ENCODE results near the gene FGD3. TPM values are rescaled to one million over a fixed set of nuclear protein-coding genes. Genes with fewer than 3 reads are reported as not detected.

Gene FGD3
- total RNA-seq, 1 donor from 2014 or later, result not detected

DNA sequence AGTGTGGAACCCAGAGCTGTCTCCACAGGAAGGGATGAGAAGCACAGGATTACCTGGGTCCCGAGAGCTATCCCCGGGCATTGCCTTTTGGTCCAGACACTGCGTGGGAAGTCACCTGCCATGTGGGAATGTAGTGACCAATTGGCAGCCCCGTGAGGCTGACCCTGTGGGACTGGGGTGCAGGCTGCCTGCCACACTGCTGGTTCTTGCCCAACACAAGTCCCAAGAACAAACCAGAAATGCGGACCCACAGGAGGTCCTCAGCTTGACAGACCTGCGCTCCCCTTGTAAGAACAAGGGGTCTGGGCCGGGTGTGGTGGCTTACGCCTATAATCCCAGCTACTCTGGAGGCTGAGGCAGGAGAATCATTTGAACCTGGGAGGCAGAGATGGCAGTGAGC is 2.4 kb upstream of the FGD3 start:
- TF ChIP-seq, protein P1, sequence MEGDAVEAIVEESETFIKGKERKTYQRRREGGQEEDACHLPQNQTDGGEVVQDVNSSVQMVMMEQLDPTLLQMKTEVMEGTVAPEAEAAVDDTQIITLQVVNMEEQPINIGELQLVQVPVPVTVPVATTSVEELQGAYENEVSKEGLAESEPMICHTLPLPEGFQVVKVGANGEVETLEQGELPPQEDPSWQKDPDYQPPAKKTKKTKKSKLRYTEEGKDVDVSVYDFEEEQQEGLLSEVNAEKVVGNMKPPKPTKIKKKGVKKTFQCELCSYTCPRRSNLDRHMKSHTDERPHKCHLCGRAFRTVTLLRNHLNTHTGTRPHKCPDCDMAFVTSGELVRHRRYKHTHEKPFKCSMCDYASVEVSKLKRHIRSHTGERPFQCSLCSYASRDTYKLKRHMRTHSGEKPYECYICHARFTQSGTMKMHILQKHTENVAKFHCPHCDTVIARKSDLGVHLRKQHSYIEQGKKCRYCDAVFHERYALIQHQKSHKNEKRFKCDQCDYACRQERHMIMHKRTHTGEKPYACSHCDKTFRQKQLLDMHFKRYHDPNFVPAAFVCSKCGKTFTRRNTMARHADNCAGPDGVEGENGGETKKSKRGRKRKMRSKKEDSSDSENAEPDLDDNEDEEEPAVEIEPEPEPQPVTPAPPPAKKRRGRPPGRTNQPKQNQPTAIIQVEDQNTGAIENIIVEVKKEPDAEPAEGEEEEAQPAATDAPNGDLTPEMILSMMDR (IDR thresholded peaks at IDR 0.05), result no peak
- H3K27me3 Mint-ChIP-seq (ENCODE audit: unreplicated experiment), result peaks cover 26% of the 10 kb centered on the region
- H3K36me3 Mint-ChIP-seq (ENCODE audit: unreplicated experiment), result no peaks in the 10 kb centered on the region
- peaks cover 3% of the 10 kb centered on the region for H3K4me1 Mint-ChIP-seq (ENCODE audit: unreplicated experiment)
- no peak overlapping the region for H3K4me3 Mint-ChIP-seq (ENCODE audit: unreplicated experiment)
- DNase-seq (ENCODE audit: extremely low spot score, unreplicated experiment), result no peak
- no peak overlapping the region for H3K27ac Mint-ChIP-seq (ENCODE audit: unreplicated experiment)
- H3K9me3 Mint-ChIP-seq (ENCODE audit: unreplicated experiment), result no peaks in the 10 kb centered on the region

DNA sequence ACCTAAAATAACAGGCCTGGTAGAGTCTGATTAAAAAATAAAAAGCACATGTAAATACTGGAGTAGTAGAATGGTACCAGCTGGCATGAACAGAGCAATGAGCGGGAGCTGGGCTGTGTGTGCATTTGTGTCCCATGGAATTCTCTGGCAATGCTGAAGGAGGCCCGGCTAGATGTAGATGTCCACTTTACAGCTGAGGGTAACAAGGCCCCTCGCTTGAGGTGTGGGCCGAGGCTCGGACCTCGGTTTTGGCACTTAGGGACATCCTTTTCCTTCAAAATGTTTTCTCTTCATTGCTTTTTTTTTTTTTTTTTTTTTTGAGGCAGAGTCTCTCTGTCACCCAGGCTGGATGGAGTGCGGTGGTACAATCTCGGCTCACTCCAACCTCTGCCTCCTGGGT is 1.5 kb upstream of the FGD3 start:
- Mint-ChIP-seq H3K27me3 (ENCODE audit: unreplicated experiment) (peaks cover 30% of the 10 kb centered on the region), H3K4me1 (ENCODE audit: unreplicated experiment) (peaks cover 3% of the 10 kb centered on the region), H3K36me3 (ENCODE audit: unreplicated experiment) (no peaks in the 10 kb centered on the region), H3K4me3 (ENCODE audit: unreplicated experiment) (no peak overlapping the region), H3K9me3 (ENCODE audit: unreplicated experiment) (no peaks in the 10 kb centered on the region), H3K27ac (ENCODE audit: unreplicated experiment) (no peak overlapping the region)
- TF ChIP-seq, protein P1 (IDR thresholded peaks at IDR 0.05), result no peak
- DNase-seq (ENCODE audit: extremely low spot score, unreplicated experiment), result no peak

GRCh38 chr9:92948038-92948534 is 763 bp downstream of the FGD3 start:
- H3K27me3 Mint-ChIP-seq (ENCODE audit: unreplicated experiment), result peaks cover 39% of the 10 kb centered on the region
- no peaks in the 10 kb centered on the region for H3K9me3 Mint-ChIP-seq (ENCODE audit: unreplicated experiment)
- no peak overlapping the region for H3K27ac Mint-ChIP-seq (ENCODE audit: unreplicated experiment)
- DNase-seq (ENCODE audit: extremely low spot score, unreplicated experiment), result no peak
- no peak overlapping the region for H3K4me3 Mint-ChIP-seq (ENCODE audit: unreplicated experiment)
- H3K4me1 Mint-ChIP-seq (ENCODE audit: unreplicated experiment), result peaks cover 3% of the 10 kb centered on the region
- TF ChIP-seq, protein P1 (IDR thresholded peaks at IDR 0.05), result no peak
- no peaks in the 10 kb centered on the region for H3K36me3 Mint-ChIP-seq (ENCODE audit: unreplicated experiment)

DNA sequence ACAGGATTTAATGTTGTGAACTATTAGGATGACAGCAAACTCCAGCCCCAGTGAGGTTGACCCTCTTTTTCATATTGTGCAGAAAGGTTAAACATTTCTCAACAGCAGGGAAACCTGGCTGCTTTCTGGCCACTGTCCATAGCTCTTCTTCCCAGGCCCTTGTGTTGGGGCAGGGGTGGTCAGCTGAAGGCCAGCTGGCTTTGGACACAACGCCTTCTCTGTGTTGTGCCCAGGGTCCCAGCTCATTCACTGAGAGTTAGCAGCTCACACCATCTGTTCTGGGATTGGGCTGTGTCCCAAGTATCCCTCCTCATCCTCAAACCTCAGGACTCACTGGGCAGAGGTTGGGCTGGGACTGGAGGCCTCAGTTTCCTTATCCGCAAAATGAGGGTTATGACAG is 1.3 kb downstream of the FGD3 start:
- Mint-ChIP-seq H3K9me3 (ENCODE audit: unreplicated experiment) (no peaks in the 10 kb centered on the region), H3K27ac (ENCODE audit: unreplicated experiment) (no peak overlapping the region), H3K27me3 (ENCODE audit: unreplicated experiment) (peaks cover 37% of the 10 kb centered on the region), H3K36me3 (ENCODE audit: unreplicated experiment) (no peaks in the 10 kb centered on the region), H3K4me3 (ENCODE audit: unreplicated experiment) (no peak overlapping the region), H3K4me1 (ENCODE audit: unreplicated experiment) (peaks cover 3% of the 10 kb centered on the region)
- no peak for DNase-seq (ENCODE audit: extremely low spot score, unreplicated experiment)
- TF ChIP-seq, protein P1 (IDR thresholded peaks at IDR 0.05), result no peak

DNA sequence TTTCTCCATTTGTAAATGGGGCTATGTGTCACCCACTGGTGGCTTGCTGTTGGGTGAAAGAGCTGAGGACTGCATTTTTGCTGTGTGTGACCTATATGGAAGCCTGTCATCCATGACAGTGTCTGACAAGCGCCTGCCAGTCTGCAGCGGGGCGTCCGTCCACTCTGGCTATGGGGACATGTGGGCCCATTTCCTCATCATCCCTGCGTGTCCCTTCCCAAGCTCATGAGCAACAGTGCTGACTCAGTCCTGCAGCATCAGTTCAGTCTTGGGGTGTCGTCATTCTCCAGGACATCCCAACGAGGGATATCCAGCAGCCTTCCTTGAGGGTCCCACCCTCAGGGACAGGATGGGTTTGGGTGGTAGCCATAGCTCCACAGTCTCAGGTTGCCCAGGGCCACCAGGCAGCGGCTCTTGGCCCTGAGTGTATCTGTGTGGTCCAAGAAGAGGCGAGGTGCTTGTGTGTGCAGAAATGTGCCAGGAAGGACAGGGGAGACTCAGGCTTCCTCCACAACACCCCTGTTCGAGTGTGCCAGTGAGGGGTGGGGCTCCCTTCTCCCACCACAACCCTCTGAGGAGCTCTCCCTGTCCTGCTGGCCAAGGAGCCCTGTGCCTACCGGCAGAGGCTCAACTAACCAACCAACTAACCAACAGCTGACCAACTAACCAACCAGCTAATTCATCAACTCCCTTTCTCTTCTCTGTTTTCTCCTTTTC is 2.1 kb downstream of the FGD3 start:
- DNase-seq (ENCODE audit: extremely low spot score, unreplicated experiment), result no peak
- Mint-ChIP-seq H3K36me3 (ENCODE audit: unreplicated experiment) (no peaks in the 10 kb centered on the region), H3K27ac (ENCODE audit: unreplicated experiment) (no peak overlapping the region), H3K4me1 (ENCODE audit: unreplicated experiment) (peaks cover 3% of the 10 kb centered on the region), H3K4me3 (ENCODE audit: unreplicated experiment) (no peak overlapping the region), H3K9me3 (ENCODE audit: unreplicated experiment) (no peaks in the 10 kb centered on the region), H3K27me3 (ENCODE audit: unreplicated experiment) (peaks cover 37% of the 10 kb centered on the region)
- TF ChIP-seq, protein P1 (IDR thresholded peaks at IDR 0.05), result no peak
